Stomach (tissue), 9 donors: Measurements from ENCODE around the gene BLTP3A. TPM values are rescaled to one million over a fixed set of nuclear protein-coding genes. Genes with fewer than 3 reads are reported as not detected.
A peak's percentile ranks its signal among the peaks of the same experiment; 100 is the strongest.
"Not testable (repeated sequence)": the region's sequence is repeated elsewhere in the genome, so short reads cannot be mapped to it uniquely, and the experiment has no call there.

Source experiments
- DNase-seq, 2 donors: peaks; one replicate each; pipeline versions ENCODE4 v3.0.0 to v3.0.0-alpha.2; 2013 to 2019
- H3K27ac ChIP-seq, 5 donors: fragments of 200-600 bp in 4 of 5; sonication (generic) in 4 of 5; one replicate each; pipeline ENCODE4 v1.5.1; 2013 to 2019; ENCODE audit warnings: mild to moderate bottlenecking in 1 of 5, moderate library complexity in 1 of 5
- H3K27me3 ChIP-seq, 3 donors: fragments of 200-600 bp; sonication (generic); one replicate each; pipeline ENCODE4 v1.5.1; 2017 to 2019; ENCODE audit warnings: mixed run types in 1 of 3
- H3K36me3 ChIP-seq, 4 donors: fragments of 200-600 bp; sonication (generic); 1 replicate in 3 of 4; 2 replicates in 1 of 4; pipeline ENCODE4 v1.5.1; 2016 to 2019
- H3K4me1 ChIP-seq, 4 donors: fragments of 200-600 bp; sonication (generic); one replicate each; pipeline ENCODE4 v1.5.1; 2016 to 2019
- H3K4me3 ChIP-seq, 4 donors: fragments of 200-600 bp; sonication (generic) in 3 of 4; one replicate each; pipeline ENCODE4 v1.5.1; 2016 to 2019; ENCODE audit warnings: mild to moderate bottlenecking in 1 of 4
- H3K9me3 ChIP-seq, 4 donors: fragments of 200-600 bp; sonication (generic); one replicate each; pipeline ENCODE4 v1.5.1; 2016 to 2019
- EP300 ChIP-seq: sonication (generic); formaldehyde crosslinking; IDR thresholded peaks from one replicate; pipeline ENCODE4 v1.6.1; 2017; ENCODE audit warnings: antibody characterized with exemption
- POLR2A ChIP-seq, 4 donors: fragments of 450-650 bp; IDR thresholded peaks; one replicate each; pipeline ENCODE4 v1.6.1; 2016; ENCODE audit warnings: antibody characterized with exemption in 4 of 4, control low read depth in 2 of 4, mild to moderate bottlenecking in 1 of 4, moderate library complexity in 1 of 4
- POLR2AphosphoS5 ChIP-seq, 3 donors: sonication (generic); formaldehyde crosslinking; IDR thresholded peaks; one replicate each; pipeline ENCODE4 v1.6.1; 2016; ENCODE audit warnings: antibody characterized with exemption in 3 of 3
- WGBS, 5 donors: extraction: QIAGEN DNeasy Blood & Tissue Kit in 3 of 5; methylation state at CpG; one replicate each; pipeline versions ENCODE4 v1.1.5 to v1.1.7; 2013 to 2018; 5-methylcytosine and 5-hydroxymethylcytosine counted together
- intact Hi-C: fragments of 100-400 bp; cut with DNase I; formaldehyde crosslinking; loops from one replicate; pipeline ENCODE4 v1.15.1; 2023; ENCODE audit warnings: low total_unique reads
- polyA plus RNA-seq, 3 donors: library from polyadenylated mRNA; stranded (reverse); fragments of 200-250 nt; gene quantifications; one replicate each; pipeline ENCODE4 v1.2.3, GENCODE V29; 2013
- total RNA-seq, 5 donors: library from RNA; depleted of rRNA; stranded (reverse); fragments of >200 nt; gene quantifications; one replicate each; pipeline versions ENCODE4 v1.1.0 to v1.2.3, GENCODE V29; 2014 to 2016
- TF ChIP-seq, protein P1 (sequence below), 7 experiments: fragments of 450-650 bp in 4 of 7; fragments of 200-600 bp in 3 of 7; sonication (generic) in 3 of 7; IDR thresholded peaks; one replicate each; pipeline ENCODE4 v1.5.1; 2016 to 2019; ENCODE audit warnings: antibody characterized with exemption in 7 of 7, control low read depth in 2 of 7, mild to moderate bottlenecking in 1 of 7
- donor health status: healthy with polysubstance abuse.
- donor health status: Bipolar disorder and iron deficiency.
- donor health status: healthy.

BLTP3A gene
- total and polyA plus RNA-seq, 8 donors: 2.0 to 17.5 (median 8.3) TPM

DNA sequence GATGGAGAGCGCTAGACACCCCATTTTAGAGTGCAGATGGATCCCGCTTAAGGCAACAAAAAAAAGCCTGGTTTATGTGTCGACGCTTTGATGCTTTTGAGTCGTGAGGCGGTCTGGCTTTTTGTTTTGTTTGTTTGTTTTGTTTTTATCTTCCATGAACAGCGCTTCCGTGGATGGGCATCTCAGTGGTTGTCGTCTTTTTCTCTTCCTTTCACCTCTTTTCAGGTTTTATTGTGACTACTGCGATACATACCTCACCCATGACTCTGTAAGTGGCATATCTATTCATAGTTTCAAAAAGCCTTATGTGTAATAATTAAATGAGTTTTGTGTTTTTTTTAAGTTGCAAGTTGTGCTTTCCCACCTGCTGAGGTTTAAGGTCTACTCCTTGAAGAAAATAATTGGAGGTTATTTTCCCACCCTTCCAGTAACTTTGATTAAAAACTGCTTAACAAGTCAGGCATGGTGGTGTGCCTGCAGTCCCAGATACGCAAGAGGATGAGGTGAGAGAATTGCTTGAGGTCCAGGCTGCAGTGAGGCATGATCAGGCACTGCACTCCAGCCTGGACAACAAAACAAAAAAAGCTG lies 34.1 kb upstream of the BLTP3A start:
- Histone ChIP-seq H3K36me3 (peaks cover 10 to 32% (median 30%) of the 10 kb centered on the region in 4 donors), H3K9me3 (no peaks in the 10 kb centered on the region), H3K4me3 (peak overlapping the region; percentile 54 to 83 (median 73)), H3K4me1 (peaks cover 13 to 40% (median 25%) of the 10 kb centered on the region in 4 donors), H3K27ac (peak overlapping the region; percentile 72 to 97 (median 96)), H3K27me3 (no peaks in the 10 kb centered on the region)
- WGBS, 5 donors: 6 to 9% (median 6%) methylated on average over 11 of the region's 11 CpGs
- no peak for TF ChIP-seq EP300
- no peak for DNase-seq
- intact Hi-C loops: no loop called here

DNA sequence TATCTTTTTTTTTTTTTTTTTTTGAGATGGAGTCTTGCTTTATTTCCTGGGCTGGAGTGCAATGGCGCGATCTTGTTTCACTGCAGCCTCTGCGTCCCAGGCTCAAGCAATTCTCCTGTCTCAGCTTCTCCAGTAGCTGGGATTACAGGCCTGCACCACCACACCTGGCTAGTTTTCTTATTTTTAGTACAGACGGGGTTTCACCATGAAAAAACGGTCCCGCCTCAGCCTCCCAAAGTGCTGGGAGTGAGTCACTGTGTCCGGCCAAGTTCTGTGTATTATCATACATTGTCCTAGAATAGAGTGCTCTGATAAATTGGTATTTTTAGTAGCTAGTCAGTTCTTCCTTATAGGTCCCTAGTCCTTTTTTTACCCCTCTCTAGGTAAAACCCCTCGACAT lies 31.8 kb upstream of the BLTP3A start:
- H3K36me3 ChIP-seq: peaks cover 27 to 55% (median 53%) of the 10 kb centered on the region in 4 donors
- H3K4me3 ChIP-seq: no peak overlapping the region
- intact Hi-C loops: loop anchor here (10.0 kb wide), 1 partner anchor 75 kb away; no protein-coding TSS in a partner anchor
- H3K4me1 ChIP-seq: peaks cover 13 to 40% (median 25%) of the 10 kb centered on the region in 4 donors
- WGBS, 5 donors: 91 to 97% (median 93%) methylated on average over 8 of the region's 8 CpGs
- DNase-seq: no peak
- TF ChIP-seq POLR2AphosphoS5 (IDR thresholded peaks at IDR 0.05) (no peak), POLR2A (IDR thresholded peaks at IDR 0.05) (no peak), EP300 (no peak)
- TF ChIP-seq, protein P1, sequence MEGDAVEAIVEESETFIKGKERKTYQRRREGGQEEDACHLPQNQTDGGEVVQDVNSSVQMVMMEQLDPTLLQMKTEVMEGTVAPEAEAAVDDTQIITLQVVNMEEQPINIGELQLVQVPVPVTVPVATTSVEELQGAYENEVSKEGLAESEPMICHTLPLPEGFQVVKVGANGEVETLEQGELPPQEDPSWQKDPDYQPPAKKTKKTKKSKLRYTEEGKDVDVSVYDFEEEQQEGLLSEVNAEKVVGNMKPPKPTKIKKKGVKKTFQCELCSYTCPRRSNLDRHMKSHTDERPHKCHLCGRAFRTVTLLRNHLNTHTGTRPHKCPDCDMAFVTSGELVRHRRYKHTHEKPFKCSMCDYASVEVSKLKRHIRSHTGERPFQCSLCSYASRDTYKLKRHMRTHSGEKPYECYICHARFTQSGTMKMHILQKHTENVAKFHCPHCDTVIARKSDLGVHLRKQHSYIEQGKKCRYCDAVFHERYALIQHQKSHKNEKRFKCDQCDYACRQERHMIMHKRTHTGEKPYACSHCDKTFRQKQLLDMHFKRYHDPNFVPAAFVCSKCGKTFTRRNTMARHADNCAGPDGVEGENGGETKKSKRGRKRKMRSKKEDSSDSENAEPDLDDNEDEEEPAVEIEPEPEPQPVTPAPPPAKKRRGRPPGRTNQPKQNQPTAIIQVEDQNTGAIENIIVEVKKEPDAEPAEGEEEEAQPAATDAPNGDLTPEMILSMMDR (IDR thresholded peaks at IDR 0.05): no peak
- H3K27me3 ChIP-seq: no peaks in the 10 kb centered on the region
- H3K27ac ChIP-seq: no peak overlapping the region
- no peaks in the 10 kb centered on the region for H3K9me3 ChIP-seq

DNA sequence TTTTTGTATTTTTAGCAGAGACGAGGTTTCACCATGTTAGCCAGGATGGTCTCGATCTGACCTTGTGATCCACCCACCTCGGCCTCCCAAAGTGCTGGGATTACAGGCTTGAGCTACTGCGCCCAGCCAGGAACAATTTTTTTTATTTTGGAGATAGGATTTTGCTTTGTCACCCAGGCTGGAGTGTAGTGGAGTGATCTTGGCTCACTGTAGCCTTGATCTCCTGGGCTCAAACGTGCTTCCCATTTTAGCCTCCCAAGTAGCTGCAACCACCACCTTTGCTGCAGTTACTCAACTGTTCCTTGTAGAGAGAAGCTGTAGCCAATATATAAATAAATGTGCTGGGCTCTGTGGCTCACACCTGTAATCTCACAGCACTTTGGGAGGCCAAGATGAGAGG lies 30.2 kb upstream of the BLTP3A start:
- not testable (repeated sequence) for DNase-seq, H3K9me3 ChIP-seq, H3K4me3 ChIP-seq, H3K27me3 ChIP-seq, H3K27ac ChIP-seq
- intact Hi-C loops: loop anchor here (10.0 kb wide), 1 partner anchor 77 kb away; no protein-coding TSS in a partner anchor
- Histone ChIP-seq H3K36me3 (peaks cover 32 to 71% (median 69%) of the 10 kb centered on the region in 4 donors), H3K4me1 (peaks cover 9 to 31% (median 20%) of the 10 kb centered on the region in 4 donors)
- 83 to 96% (median 93%) methylated on average over 5 of the region's 5 CpGs for WGBS, 5 donors

DNA sequence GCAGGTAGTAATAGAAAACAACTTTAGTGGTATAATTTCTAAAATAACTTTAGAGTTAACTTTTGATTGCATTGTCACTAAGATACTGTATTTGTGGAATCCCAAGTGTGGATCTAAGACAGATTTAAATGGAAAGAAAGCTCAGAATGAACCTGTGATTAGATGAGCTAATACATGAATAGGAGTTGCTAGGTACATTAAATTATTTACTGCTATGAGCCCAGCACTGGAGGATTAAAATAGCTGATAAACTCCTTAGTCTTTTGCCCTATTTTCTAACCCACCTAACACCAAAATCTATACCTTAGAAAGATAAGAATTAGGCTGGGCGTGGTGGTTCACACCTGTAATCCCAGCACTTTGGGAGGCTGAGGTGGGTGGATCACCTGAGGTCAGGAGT lies 23.7 kb upstream of the BLTP3A start:
- Histone ChIP-seq H3K36me3 (peaks cover 57 to 100% (median 99%) of the 10 kb centered on the region in 4 donors), H3K4me1 (peaks cover 0 to 12% (median 0%) of the 10 kb centered on the region in 4 donors), H3K27me3 (no peaks in the 10 kb centered on the region), H3K4me3 (no peak overlapping the region), H3K9me3 (no peaks in the 10 kb centered on the region), H3K27ac (no peak overlapping the region)
- TF ChIP-seq, protein P1 (IDR thresholded peaks at IDR 0.05): no peak
- no peak for TF ChIP-seq POLR2AphosphoS5 (IDR thresholded peaks at IDR 0.05)
- TF ChIP-seq POLR2A (IDR thresholded peaks at IDR 0.05): no peak
- no peak for TF ChIP-seq EP300
- WGBS, 5 donors: 84 to 92% (median 92%) methylated on average over 1 of the region's 1 CpG
- intact Hi-C loops: loop anchor here (10.0 kb wide), 1 partner anchor 83 kb away; no protein-coding TSS in a partner anchor
- DNase-seq: no peak

DNA sequence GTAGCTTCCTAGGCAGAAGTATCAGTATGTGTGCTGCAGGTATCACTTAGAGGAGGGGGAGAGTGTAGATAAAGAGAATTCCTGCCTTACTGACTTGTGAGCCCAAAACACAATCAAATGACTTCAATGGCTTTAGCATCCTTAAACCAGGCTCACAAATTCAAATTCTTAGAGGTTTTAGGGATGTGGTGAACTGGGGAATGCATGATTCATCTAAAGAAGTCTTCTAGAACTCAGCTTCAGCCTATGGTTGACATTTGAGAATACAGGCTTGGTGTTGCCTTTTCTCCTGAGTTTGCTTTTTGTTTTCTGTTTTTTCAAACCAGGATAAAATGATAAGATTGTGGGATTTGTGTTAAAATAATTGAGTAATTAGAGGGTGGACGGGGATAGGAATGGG lies 20.2 kb upstream of the BLTP3A start:
- H3K4me3 ChIP-seq: no peak overlapping the region
- DNase-seq: no peak
- H3K4me1 ChIP-seq: peaks cover 0 to 12% (median 0%) of the 10 kb centered on the region in 4 donors
- WGBS, 5 donors: 84 to 97% (median 95%) methylated on average over 1 of the region's 1 CpG
- intact Hi-C loops: no loop called here
- no peaks in the 10 kb centered on the region for H3K9me3 ChIP-seq
- no peaks in the 10 kb centered on the region for H3K27me3 ChIP-seq
- peaks cover 51 to 98% (median 98%) of the 10 kb centered on the region in 4 donors for H3K36me3 ChIP-seq
- H3K27ac ChIP-seq: no peak overlapping the region
- TF ChIP-seq POLR2AphosphoS5 (IDR thresholded peaks at IDR 0.05): no peak
- TF ChIP-seq EP300: no peak
- TF ChIP-seq POLR2A (IDR thresholded peaks at IDR 0.05): no peak
- TF ChIP-seq, protein P1 (IDR thresholded peaks at IDR 0.05): no peak
